ENCODE data around the gene ELFN1. TPM values are rescaled to one million over a fixed set of nuclear protein-coding genes. Genes with fewer than 3 reads are reported as not detected.
"Not testable (repeated sequence)": the region's sequence is repeated elsewhere in the genome, so short reads cannot be mapped to it uniquely, and the experiment has no call there.

ELFN1 gene
- total RNA-seq, 1 donor from 2014 or later: 0.71 TPM

GRCh38 chr7:1717095-1717483 is 47.0 kb downstream of the ELFN1 start:
- no peak for TF ChIP-seq CTCF (IDR thresholded peaks at IDR 0.05; ENCODE audit: insufficient read depth, low read length, poor library complexity, severe bottlenecking)
- Histone ChIP-seq H3K36me3 (ENCODE audit: control insufficient read depth, insufficient read depth, low read length) (no peaks in the 10 kb centered on the region), H3K27me3 (ENCODE audit: control insufficient read depth, insufficient read depth, low read length) (peaks cover 19% of the 10 kb centered on the region), H3K4me3 (ENCODE audit: low read depth, low read length) (no peak overlapping the region)
- DNase-seq (ENCODE audit: low read depth): no peak

- no peaks in the 10 kb centered on the region for H3K36me3 ChIP-seq (ENCODE audit: control insufficient read depth, insufficient read depth, low read length)
- H3K27me3 ChIP-seq (ENCODE audit: control insufficient read depth, insufficient read depth, low read length): peaks cover 16% of the 10 kb centered on the region
- no peak overlapping the region for H3K4me3 ChIP-seq (ENCODE audit: low read depth, low read length)
- no peak for TF ChIP-seq CTCF (IDR thresholded peaks at IDR 0.05; ENCODE audit: insufficient read depth, low read length, poor library complexity, severe bottlenecking)
- no peak for DNase-seq (ENCODE audit: low read depth)
These were observed 48.0 kb downstream of the ELFN1 start for GRCh38 chr7:1717903-1718676.

- DNase-seq (ENCODE audit: low read depth); H3K36me3 ChIP-seq (ENCODE audit: control insufficient read depth, insufficient read depth, low read length); H3K4me3 ChIP-seq (ENCODE audit: low read depth, low read length): not testable (repeated sequence)
- H3K27me3 ChIP-seq (ENCODE audit: control insufficient read depth, insufficient read depth, low read length): peaks cover 10% of the 10 kb centered on the region
These were observed 48.8 kb downstream of the ELFN1 start for GRCh38 chr7:1718850-1719249.

GRCh38 chr7:1719256-1719655 is 49.2 kb downstream of the ELFN1 start:
- H3K27me3 ChIP-seq (ENCODE audit: control insufficient read depth, insufficient read depth, low read length); DNase-seq (ENCODE audit: low read depth); H3K4me3 ChIP-seq (ENCODE audit: low read depth, low read length); H3K36me3 ChIP-seq (ENCODE audit: control insufficient read depth, insufficient read depth, low read length): not testable (repeated sequence)

- no peak for TF ChIP-seq CTCF (IDR thresholded peaks at IDR 0.05; ENCODE audit: insufficient read depth, low read length, poor library complexity, severe bottlenecking)
- H3K27me3 ChIP-seq (ENCODE audit: control insufficient read depth, insufficient read depth, low read length): peaks cover 10% of the 10 kb centered on the region
- no peak for DNase-seq (ENCODE audit: low read depth)
- no peak overlapping the region for H3K4me3 ChIP-seq (ENCODE audit: low read depth, low read length)
- no peaks in the 10 kb centered on the region for H3K36me3 ChIP-seq (ENCODE audit: control insufficient read depth, insufficient read depth, low read length)
These were observed 49.8 kb downstream of the ELFN1 start for GRCh38 chr7:1719913-1720312.

- DNase-seq (ENCODE audit: low read depth): no peak
- Histone ChIP-seq H3K27me3 (ENCODE audit: control insufficient read depth, insufficient read depth, low read length) (peaks cover 14% of the 10 kb centered on the region), H3K4me3 (ENCODE audit: low read depth, low read length) (no peak overlapping the region), H3K36me3 (ENCODE audit: control insufficient read depth, insufficient read depth, low read length) (no peaks in the 10 kb centered on the region)
- no peak for TF ChIP-seq CTCF (IDR thresholded peaks at IDR 0.05; ENCODE audit: insufficient read depth, low read length, poor library complexity, severe bottlenecking)
These were observed 50.2 kb downstream of the ELFN1 start for GRCh38 chr7:1720326-1720725.

GRCh38 chr7:1721047-1721690 is 51.1 kb downstream of the ELFN1 start:
- no peak overlapping the region for H3K4me3 ChIP-seq (ENCODE audit: low read depth, low read length)
- H3K27me3 ChIP-seq (ENCODE audit: control insufficient read depth, insufficient read depth, low read length): peaks cover 21% of the 10 kb centered on the region
- H3K36me3 ChIP-seq (ENCODE audit: control insufficient read depth, insufficient read depth, low read length): no peaks in the 10 kb centered on the region
- TF ChIP-seq CTCF (IDR thresholded peaks at IDR 0.05; ENCODE audit: insufficient read depth, low read length, poor library complexity, severe bottlenecking): no peak
- DNase-seq (ENCODE audit: low read depth): peak; percentile 9
